Measurements from ENCODE around the gene DPYD. TPM values are rescaled to one million over a fixed set of nuclear protein-coding genes. Genes with fewer than 3 reads are reported as not detected.

Gene DPYD
- total RNA-seq, 1 experiment from 2014 or later: 12.8 TPM

GRCh38 chr1:97074771-97075170, 846.1 kb downstream of the DPYD start:
- Histone ChIP-seq H3K4me3 (ENCODE audit: low read length) (no peak overlapping the region), H3K27ac (ENCODE audit: low read length) (no peak overlapping the region), H2AFZ (ENCODE audit: low read length) (no peak overlapping the region), H3K36me3 (ENCODE audit: low read depth, low read length) (no peaks in the 10 kb centered on the region), H3K27me3 (ENCODE audit: low read length) (no peaks in the 10 kb centered on the region), H3K9me3 (ENCODE audit: low read length) (no peaks in the 10 kb centered on the region), H3F3A (ENCODE audit: low read length, unreplicated experiment) (no peaks in the 10 kb centered on the region), H4K20me1 (ENCODE audit: low read length) (no peaks in the 10 kb centered on the region), H3K79me2 (ENCODE audit: low read length) (no peaks in the 10 kb centered on the region), H3K4me2 (ENCODE audit: low read length) (no peak overlapping the region), H3K4me1 (ENCODE audit: insufficient read depth, low read length) (peaks cover 13% of the 10 kb centered on the region), H3K9ac (ENCODE audit: low read length) (no peak overlapping the region), H3K9me2 (replicated peaks; ENCODE audit: low read length) (no peaks in the 10 kb centered on the region)
- ChIA-PET POLR2A (ENCODE audit: unreplicated experiment) (no interaction called here), CTCF (no interaction called here)
- no peak for DNase-seq
- ATAC-seq: no peak
- intact Hi-C loops (cut with micrococcal nuclease): loop anchor here (5.0 kb wide), 1 partner anchor 68 kb away; no protein-coding TSS in a partner anchor
- no TSS peak for BruUV-seq (replicated peaks)
- TF ChIP-seq EZH2phosphoT487 (IDR thresholded peaks at IDR 0.05; ENCODE audit: borderline replicate concordance, low read length) (no peak), EZH2 (IDR thresholded peaks at IDR 0.05; ENCODE audit: low read length, unreplicated experiment) (no peak)
- TF ChIP-seq, protein P1, sequence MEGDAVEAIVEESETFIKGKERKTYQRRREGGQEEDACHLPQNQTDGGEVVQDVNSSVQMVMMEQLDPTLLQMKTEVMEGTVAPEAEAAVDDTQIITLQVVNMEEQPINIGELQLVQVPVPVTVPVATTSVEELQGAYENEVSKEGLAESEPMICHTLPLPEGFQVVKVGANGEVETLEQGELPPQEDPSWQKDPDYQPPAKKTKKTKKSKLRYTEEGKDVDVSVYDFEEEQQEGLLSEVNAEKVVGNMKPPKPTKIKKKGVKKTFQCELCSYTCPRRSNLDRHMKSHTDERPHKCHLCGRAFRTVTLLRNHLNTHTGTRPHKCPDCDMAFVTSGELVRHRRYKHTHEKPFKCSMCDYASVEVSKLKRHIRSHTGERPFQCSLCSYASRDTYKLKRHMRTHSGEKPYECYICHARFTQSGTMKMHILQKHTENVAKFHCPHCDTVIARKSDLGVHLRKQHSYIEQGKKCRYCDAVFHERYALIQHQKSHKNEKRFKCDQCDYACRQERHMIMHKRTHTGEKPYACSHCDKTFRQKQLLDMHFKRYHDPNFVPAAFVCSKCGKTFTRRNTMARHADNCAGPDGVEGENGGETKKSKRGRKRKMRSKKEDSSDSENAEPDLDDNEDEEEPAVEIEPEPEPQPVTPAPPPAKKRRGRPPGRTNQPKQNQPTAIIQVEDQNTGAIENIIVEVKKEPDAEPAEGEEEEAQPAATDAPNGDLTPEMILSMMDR (conservative IDR thresholded peaks at IDR 0.05; ENCODE audit: low read depth, low read length): no peak

- Histone ChIP-seq H3F3A (ENCODE audit: low read length, unreplicated experiment) (no peaks in the 10 kb centered on the region), H4K20me1 (ENCODE audit: low read length) (no peaks in the 10 kb centered on the region), H3K4me2 (ENCODE audit: low read length) (no peak overlapping the region), H3K36me3 (ENCODE audit: low read depth, low read length) (no peaks in the 10 kb centered on the region), H2AFZ (ENCODE audit: low read length) (no peak overlapping the region), H3K27ac (ENCODE audit: low read length) (no peak overlapping the region), H3K79me2 (ENCODE audit: low read length) (no peaks in the 10 kb centered on the region), H3K4me1 (ENCODE audit: insufficient read depth, low read length) (peaks cover 13% of the 10 kb centered on the region), H3K9me2 (replicated peaks; ENCODE audit: low read length) (no peaks in the 10 kb centered on the region), H3K9me3 (ENCODE audit: low read length) (no peaks in the 10 kb centered on the region), H3K4me3 (ENCODE audit: low read length) (no peak overlapping the region), H3K9ac (ENCODE audit: low read length) (no peak overlapping the region), H3K27me3 (ENCODE audit: low read length) (no peaks in the 10 kb centered on the region)
- intact Hi-C loops (cut with micrococcal nuclease): loop anchor here (5.0 kb wide), 1 partner anchor 68 kb away; no protein-coding TSS in a partner anchor
- no peak for TF ChIP-seq EZH2 (IDR thresholded peaks at IDR 0.05; ENCODE audit: low read length, unreplicated experiment)
- TF ChIP-seq, protein P1 (conservative IDR thresholded peaks at IDR 0.05; ENCODE audit: low read depth, low read length): no peak
- no peak for TF ChIP-seq EZH2phosphoT487 (IDR thresholded peaks at IDR 0.05; ENCODE audit: borderline replicate concordance, low read length)
- CTCF ChIA-PET: no interaction called here
- no peak for ATAC-seq
- POLR2A ChIA-PET (ENCODE audit: unreplicated experiment): no interaction called here
- no peak for DNase-seq
- no TSS peak for BruUV-seq (replicated peaks)
These were observed 846.9 kb downstream of the DPYD start for GRCh38 chr1:97073936-97074335.

DNA sequence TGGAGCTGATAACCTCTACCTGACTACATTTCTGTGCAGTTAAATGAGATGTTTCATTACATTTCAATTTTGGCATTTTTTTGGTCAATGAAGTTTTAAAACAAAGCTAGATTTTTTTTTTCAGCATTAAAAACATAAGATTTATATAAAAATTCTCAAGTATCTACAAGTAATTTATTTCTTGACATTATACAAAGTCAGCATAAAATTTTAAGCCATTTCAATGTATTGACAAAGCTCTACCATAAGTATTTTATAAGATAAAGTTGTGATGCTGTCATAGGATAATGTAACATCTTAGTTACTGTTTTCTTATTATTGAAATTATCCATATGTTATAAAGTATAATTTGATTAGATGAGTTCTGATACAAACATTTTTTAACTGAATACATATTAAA, 847.7 kb downstream of the DPYD start:
- Histone ChIP-seq H3F3A (ENCODE audit: low read length, unreplicated experiment) (no peaks in the 10 kb centered on the region), H3K36me3 (ENCODE audit: low read depth, low read length) (no peaks in the 10 kb centered on the region), H4K20me1 (ENCODE audit: low read length) (no peaks in the 10 kb centered on the region), H3K27ac (ENCODE audit: low read length) (no peak overlapping the region), H3K27me3 (ENCODE audit: low read length) (no peaks in the 10 kb centered on the region), H3K4me3 (ENCODE audit: low read length) (no peak overlapping the region), H2AFZ (ENCODE audit: low read length) (no peak overlapping the region), H3K4me1 (ENCODE audit: insufficient read depth, low read length) (peaks cover 13% of the 10 kb centered on the region), H3K9ac (ENCODE audit: low read length) (no peak overlapping the region), H3K79me2 (ENCODE audit: low read length) (no peaks in the 10 kb centered on the region), H3K4me2 (ENCODE audit: low read length) (no peak overlapping the region), H3K9me2 (replicated peaks; ENCODE audit: low read length) (no peaks in the 10 kb centered on the region), H3K9me3 (ENCODE audit: low read length) (no peaks in the 10 kb centered on the region)
- no peak for ATAC-seq
- intact Hi-C loops (cut with micrococcal nuclease): loop anchor here (5.0 kb wide), 1 partner anchor 69 kb away; no protein-coding TSS in a partner anchor
- no TSS peak for BruUV-seq (replicated peaks)
- POLR2A ChIA-PET (ENCODE audit: unreplicated experiment): no interaction called here
- DNase-seq: no peak
- TF ChIP-seq EZH2phosphoT487 (IDR thresholded peaks at IDR 0.05; ENCODE audit: borderline replicate concordance, low read length): no peak
- TF ChIP-seq, protein P1 (conservative IDR thresholded peaks at IDR 0.05; ENCODE audit: low read depth, low read length): no peak
- TF ChIP-seq EZH2 (IDR thresholded peaks at IDR 0.05; ENCODE audit: low read length, unreplicated experiment): no peak
- CTCF ChIA-PET: no interaction called here

Data from PC-3 (cell line).